Measurements from ENCODE around the gene CES2.
"Not testable (repeated sequence)": the region's sequence is repeated elsewhere in the genome, so short reads cannot be mapped to it uniquely, and the experiment has no call there.

The CES2 gene

DNA sequence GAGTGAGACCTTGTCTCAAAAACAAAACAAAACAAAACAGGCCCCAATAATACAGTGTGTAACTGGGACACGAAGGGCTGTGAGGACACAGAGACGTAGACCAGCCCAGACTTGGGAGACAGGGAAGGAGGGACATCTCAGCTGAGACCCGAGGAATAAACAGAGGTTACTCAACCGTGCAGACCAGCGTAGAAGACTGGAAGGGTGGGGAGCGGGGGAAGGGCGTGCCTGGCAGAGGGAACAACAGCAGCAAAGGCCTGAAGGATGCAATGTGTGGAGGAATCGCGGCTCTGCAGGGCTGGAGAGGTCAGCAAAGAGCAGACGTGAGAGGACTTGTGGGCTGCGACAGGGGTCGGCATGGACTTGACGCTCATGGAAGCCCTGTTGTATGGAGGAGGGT lies 41.4 kb downstream of the CES2 start:
- in situ Hi-C loops (cut with MboI; ENCODE audit: low sequenced_read_pairs): no loop called here

DNA sequence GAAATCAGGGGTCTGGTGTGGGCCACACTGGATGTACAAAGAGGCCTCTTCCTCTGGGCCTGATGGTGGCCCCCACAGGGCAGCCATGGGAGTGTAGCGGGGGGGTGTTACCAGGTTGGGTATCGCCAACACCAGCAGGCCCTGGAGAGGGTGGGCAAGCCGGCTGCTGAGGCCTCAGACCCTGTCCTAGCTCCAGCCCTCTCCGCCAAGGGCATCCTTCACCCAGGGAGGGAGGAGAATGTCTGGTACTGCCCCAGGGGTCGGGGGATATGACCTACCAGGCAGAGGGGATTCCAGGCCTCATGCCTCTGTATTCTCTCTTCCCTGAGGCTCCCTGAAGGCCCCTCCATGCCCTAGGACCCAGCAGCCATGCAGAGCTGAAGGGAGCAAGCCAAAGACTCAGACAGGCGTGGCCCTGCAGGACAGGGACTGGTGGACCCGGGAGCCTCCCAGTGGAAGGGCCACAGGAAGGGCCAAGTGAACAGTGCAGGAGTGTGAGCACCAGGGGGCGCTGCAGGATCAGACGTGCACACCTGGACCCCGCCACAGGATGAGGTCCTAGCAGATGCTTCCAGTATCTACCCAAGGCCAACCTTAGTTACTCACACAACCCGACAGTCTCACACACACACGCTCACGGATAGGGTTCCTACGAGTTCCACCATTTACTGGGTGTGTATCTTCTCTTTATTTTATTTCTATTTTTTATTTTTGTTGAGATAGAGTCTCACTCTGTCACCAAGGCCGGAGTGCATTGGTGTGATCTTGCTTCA lies 42.2 kb downstream of the CES2 start:
- in situ Hi-C loops (cut with MboI; ENCODE audit: low sequenced_read_pairs): no loop called here

DNA sequence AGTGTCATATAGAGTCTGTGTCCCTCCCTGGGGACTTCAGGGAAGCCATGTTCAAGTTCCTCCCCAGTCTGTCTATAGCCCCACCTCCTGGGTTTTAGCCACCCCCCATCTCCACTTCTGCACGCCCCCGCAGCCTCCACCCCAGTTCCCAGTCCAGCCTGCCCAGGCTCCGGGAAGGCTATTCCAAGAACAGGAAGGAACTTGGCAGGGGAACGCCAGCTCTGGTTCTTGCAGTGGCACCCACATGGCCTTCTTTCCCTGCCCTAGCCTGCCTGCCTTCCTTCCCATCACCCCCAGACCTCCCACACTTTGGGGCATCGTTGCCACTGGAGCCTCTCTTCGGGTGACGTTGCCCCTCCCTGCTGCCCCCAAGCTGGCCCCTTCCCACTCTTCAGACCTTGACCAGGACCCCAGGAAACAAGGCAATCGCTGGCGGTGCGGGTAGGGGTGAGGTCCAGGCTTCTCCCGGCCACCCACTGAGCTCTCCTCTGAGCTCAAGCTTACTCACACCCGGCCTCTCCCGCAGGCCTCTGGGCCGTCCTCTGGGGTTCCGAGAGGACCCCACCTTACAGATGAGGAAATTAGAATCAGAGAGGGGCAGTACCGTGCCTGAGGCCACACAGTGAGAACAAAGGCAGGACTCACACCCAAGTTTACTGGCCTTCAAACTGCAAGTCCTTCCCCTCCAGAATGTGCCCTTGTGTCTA lies 43.8 kb downstream of the CES2 start:
- in situ Hi-C loops (cut with MboI; ENCODE audit: low sequenced_read_pairs): no loop called here

DNA sequence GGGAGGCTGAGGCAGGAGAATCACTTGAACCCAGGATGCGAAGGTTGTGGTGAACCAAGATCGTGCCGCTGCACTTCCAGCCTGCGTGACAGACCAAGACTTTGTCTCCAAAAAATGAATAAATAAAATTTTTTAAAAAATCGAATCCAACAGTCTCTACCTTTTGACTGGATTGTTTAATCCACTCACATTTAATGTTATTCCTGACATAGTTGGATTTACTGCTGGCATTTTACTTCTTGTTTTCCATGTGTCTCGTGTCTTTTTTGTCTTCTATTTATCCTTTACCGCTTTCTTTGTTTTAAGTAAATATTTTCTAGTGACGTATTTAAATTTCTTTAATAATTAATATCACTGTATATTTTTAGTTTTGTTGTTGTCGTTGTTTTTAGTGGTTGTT lies 47.7 kb downstream of the CES2 start:
- in situ Hi-C loops (cut with MboI; ENCODE audit: low sequenced_read_pairs): no loop called here

DNA sequence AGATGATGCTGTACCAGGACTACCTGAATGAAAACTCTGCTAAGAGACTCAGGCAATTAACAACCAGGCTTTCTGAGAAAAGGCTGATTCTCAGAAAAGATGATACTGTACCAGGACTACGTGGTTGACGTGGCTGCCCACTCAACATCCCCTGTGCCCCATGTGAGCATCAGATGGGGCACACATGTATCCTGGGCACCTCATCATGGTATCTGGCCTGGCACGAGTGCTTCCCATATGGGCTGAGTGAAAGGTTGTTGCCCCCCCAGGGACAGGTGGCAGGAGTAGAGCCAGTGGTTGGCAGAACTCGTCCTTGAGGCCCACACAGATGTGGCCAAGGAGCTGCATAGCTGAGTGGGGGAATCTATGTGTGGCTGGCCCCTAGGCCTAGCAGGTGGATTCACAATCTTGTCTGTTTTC lies 49.6 kb downstream of the CES2 start:
- in situ Hi-C loops (cut with MboI; ENCODE audit: low sequenced_read_pairs): no loop called here

DNA sequence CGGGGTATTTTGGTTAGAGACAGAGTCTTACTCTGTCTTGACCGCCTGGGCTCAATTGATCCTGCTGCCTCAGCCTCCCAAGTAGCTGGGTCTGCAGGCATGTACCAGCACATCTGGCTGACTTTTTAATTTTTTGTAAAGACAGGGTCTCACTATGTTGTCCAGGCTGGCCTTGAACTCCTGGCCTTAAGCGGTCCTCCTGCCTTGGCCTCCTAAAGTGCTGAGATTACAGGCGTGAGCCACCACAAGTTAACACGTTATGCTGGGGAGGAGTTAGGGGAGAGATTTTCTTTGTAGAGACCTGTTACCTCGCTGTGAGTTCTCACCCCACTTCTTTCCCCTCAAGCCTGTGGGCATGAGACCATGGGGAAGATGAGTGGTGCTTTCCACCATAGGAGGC lies 51.2 kb downstream of the CES2 start:
- in situ Hi-C loops (cut with MboI; ENCODE audit: low sequenced_read_pairs): no loop called here

DNA sequence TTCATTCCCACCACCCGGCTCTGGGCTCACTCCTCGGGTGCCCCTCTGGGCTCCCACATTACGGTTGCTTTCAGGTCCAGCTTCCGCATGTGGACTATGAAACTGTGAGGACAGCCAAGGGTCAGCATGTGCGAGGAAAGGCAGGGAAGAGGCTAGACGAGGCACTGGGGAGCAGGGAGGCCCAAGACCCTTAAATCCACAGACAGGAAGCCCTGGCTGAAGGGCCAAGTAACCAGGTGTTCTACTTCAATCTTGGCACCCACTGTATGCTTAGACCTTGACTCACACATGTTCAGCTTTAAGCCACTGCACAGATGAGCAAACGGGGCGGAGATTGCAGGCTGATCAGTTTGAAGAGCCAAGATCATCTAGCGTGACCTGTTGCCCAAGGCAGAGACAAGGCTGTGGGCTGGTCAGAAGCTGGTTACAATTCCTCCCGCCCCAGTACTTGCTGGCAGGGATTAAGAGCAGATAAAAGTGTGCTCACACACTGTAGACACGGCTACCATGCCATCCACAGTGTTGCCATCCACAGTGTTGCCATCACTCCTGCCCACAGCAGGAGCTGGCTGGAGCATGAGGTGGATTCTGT lies 53.0 kb downstream of the CES2 start, which contains the start of gene CES4A:
CES4A (plus strand) TSS at position 393 of the 592 bp plus-strand sequence; CDS start at position 577, 184 bp downstream.
- in situ Hi-C loops (cut with MboI; ENCODE audit: low sequenced_read_pairs): no loop called here

DNA sequence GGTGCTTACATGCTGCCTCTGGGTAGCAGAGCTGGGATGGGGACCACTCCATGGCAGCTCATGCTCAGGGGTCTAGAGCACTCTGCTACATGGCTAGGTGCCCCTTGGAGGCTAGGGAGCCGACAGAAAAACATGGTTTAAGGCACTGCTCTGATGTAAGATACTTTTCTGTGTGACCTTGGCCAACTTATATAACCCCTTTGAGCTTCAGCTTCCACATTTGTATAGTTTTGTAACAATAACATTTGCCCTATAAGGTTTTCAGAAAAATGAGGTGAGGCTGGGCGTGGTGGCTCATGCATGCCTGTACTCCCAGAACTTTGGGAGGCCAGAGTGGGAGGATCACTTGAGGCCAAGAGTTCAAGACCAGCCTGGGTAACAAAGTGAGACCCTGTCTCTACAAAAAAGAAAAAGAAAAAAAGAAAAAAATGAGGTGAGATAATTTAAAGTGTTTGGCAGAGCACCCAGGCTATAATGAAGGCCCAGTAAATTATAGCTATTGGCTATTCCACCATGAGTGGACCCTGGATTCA lies 56.3 kb downstream of the CES2 start:
- in situ Hi-C loops (cut with MboI; ENCODE audit: low sequenced_read_pairs): no loop called here

DNA sequence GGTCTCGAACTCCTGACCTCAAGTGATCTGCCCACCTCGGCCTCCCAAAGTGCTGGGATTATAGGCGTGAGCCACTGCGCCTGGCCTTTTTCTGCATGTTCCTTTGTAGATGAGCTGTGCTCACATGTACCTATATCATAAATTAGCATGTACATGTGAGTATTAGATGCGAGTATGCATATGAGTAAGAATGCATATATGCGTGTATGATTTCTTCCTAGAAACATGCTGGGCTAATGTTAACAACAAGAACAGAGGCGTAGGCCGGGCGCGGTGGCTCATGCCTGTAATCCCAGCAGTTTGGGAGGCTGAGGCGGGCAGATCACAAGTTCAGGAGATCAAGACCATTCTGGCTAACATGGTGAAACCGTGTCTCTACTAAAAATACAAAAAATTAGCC lies 58.2 kb downstream of the CES2 start:
- in situ Hi-C loops (cut with MboI; ENCODE audit: low sequenced_read_pairs): not testable (repeated sequence)

Measured in hTERT RPE-1 (cell line).